AG04449 (cell line): ENCODE data around the gene BTF3L4.
"Not testable (repeated sequence)": the region's sequence is repeated elsewhere in the genome, so short reads cannot be mapped to it uniquely, and the experiment has no call there.

Experiments
- CTCF ChIA-PET: fragments of 350-600 bp; formaldehyde crosslinking; extraction: SDS; loops from one replicate; lab custom pipeline; 2021; ENCODE audit warnings: antibody characterized with exemption; lab: Yijun Ruan, JAX
- POLR2A ChIA-PET: fragments of 400-600, 350-600 bp; formaldehyde crosslinking; extraction: SDS; loops from one replicate; lab custom pipeline; 2020; ENCODE audit warnings: antibody characterized with exemption, inconsistent platforms; lab: Yijun Ruan, JAX
- DNase-seq: peaks from one replicate; pipeline ENCODE4 v3.0.0-alpha.2; 2010; ENCODE audit warnings: low read depth, low spot score
- H3K4me3 ChIP-seq: 2 replicates; pipeline ENCODE4 v1.5.1; 2011; ENCODE audit warnings: low read depth, mild to moderate bottlenecking, control low read depth, low read length
- CTCF ChIP-seq: IDR thresholded peaks from one replicate; pipeline ENCODE4 v1.5.1; 2011; ENCODE audit warnings: mild to moderate bottlenecking, moderate library complexity, low read length, control low read depth, inconsistent platforms; ENCODE audit not compliant: insufficient read depth; ENCODE audit errors: missing control alignments

BTF3L4 gene

GRCh38 chr1:52080014-52080415 lies 23.9 kb downstream of the BTF3L4 start:
- ChIA-PET POLR2A (interaction anchor here (1.6 kb wide), 1 partner anchor 13 kb away, joined by 3 read pairs; no protein-coding TSS in a partner anchor), CTCF (interaction anchor here (1.2 kb wide), 1 partner anchor 14 kb away, joined by 3 read pairs; no protein-coding TSS in a partner anchor)
- TF ChIP-seq CTCF = no peak

GRCh38 chr1:52087892-52088291 lies 31.8 kb downstream of the BTF3L4 start:
- POLR2A ChIA-PET, DNase-seq, H3K4me3 ChIP-seq: not testable (repeated sequence)
- CTCF ChIA-PET = interaction anchor here (0.7 to 1.0 kb wide), 3 partner anchors 40 to 207 kb away, joined by 3 read pairs; no protein-coding TSS in a partner anchor

More at GRCh38 chr1:52080014-52080415, 23.9 kb downstream of the BTF3L4 start:
- no peak overlapping the region for H3K4me3 ChIP-seq
- DNase-seq = no peak

GRCh38 chr1:52094300-52094699 lies 38.2 kb downstream of the BTF3L4 start:
- H3K4me3 ChIP-seq, POLR2A ChIA-PET, DNase-seq: not testable (repeated sequence)
- CTCF ChIA-PET = interaction anchor here (0.8 to 1.2 kb wide), 3 partner anchors 8 to 198 kb away, joined by 3 to 4 read pairs (median 3); no protein-coding TSS in a partner anchor

- H3K4me3 ChIP-seq = no peak overlapping the region
- no peak for TF ChIP-seq CTCF
- ChIA-PET CTCF (interaction anchor here (1.8 to 2.1 kb wide), 2 partner anchors 11 to 30 kb away, joined by 4 to 5 read pairs; no protein-coding TSS in a partner anchor), POLR2A (no interaction called here)
- DNase-seq = no peak
Observed at GRCh38 chr1:52096216-52096615, 40.1 kb downstream of the BTF3L4 start.

- TF ChIP-seq CTCF = no peak
- ChIA-PET CTCF (interaction anchor here (1.8 kb wide), 1 partner anchor 28 kb away, joined by 4 read pairs; no protein-coding TSS in a partner anchor), POLR2A (no interaction called here)
- H3K4me3 ChIP-seq = no peak overlapping the region
- no peak for DNase-seq
Observed at GRCh38 chr1:52098139-52098871, 42.2 kb downstream of the BTF3L4 start.

- ChIA-PET CTCF (no interaction called here), POLR2A (no interaction called here)
- TF ChIP-seq CTCF = no peak
- no peak overlapping the region for H3K4me3 ChIP-seq
- DNase-seq = no peak
Observed at GRCh38 chr1:52102336-52103013, 46.4 kb downstream of the BTF3L4 start.

GRCh38 chr1:52111492-52111891 lies 55.4 kb downstream of the BTF3L4 start:
- no peak overlapping the region for H3K4me3 ChIP-seq
- CTCF ChIA-PET = interaction anchor here (1.1 to 3.3 kb wide), 3 partner anchors 12 to 185 kb away, joined by 3 to 22 read pairs (median 3); no protein-coding TSS in a partner anchor
- no peak for TF ChIP-seq CTCF
- no peak for DNase-seq
- POLR2A ChIA-PET = no interaction called here
